ENCODE data around the gene CFAP157. TPM values are rescaled to one million over a fixed set of nuclear protein-coding genes. Genes with fewer than 3 reads are reported as not detected.

CFAP157 gene
- total and polyA plus RNA-seq, 12 donors: 0.11 to 0.94 (median 0.29) TPM; not detected in 5

DNA sequence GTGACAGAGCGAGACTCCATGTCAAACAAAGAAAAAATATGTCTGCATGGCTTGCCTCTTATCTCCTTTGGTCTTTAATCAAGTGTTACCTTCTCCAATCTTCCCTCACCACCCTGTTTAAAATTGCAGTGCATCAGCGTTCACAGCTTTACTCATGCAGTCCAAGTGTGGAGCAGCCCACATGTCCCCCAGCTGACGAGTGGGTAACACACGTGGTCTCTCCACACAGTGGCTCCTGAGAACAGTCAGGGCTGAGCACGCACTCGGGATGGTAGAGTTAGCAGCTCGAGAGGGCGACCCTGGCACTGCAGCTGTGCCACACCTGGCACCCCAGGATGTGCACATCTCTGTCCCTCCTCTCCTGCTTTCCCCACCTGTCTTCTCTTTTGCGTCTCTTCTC lies 25.9 kb upstream of the CFAP157 start:
- H3K9me3 ChIP-seq (replicated peaks in 1 of 3): no peaks in the 10 kb centered on the region
- no peak overlapping the region for H3K4me3 ChIP-seq
- WGBS, 4 donors: 90 to 95% (median 94%) methylated on average over 9 of the region's 9 CpGs
- DNase-seq: no peak
- no peak overlapping the region for H3K27ac ChIP-seq
- peaks cover 0 to 72% of the 10 kb centered on the region in 2 donors for H3K36me3 ChIP-seq (replicated peaks in 1 of 2)
- no peak for TF ChIP-seq POLR2A (IDR thresholded peaks at IDR 0.05)
- TF ChIP-seq, protein P1, sequence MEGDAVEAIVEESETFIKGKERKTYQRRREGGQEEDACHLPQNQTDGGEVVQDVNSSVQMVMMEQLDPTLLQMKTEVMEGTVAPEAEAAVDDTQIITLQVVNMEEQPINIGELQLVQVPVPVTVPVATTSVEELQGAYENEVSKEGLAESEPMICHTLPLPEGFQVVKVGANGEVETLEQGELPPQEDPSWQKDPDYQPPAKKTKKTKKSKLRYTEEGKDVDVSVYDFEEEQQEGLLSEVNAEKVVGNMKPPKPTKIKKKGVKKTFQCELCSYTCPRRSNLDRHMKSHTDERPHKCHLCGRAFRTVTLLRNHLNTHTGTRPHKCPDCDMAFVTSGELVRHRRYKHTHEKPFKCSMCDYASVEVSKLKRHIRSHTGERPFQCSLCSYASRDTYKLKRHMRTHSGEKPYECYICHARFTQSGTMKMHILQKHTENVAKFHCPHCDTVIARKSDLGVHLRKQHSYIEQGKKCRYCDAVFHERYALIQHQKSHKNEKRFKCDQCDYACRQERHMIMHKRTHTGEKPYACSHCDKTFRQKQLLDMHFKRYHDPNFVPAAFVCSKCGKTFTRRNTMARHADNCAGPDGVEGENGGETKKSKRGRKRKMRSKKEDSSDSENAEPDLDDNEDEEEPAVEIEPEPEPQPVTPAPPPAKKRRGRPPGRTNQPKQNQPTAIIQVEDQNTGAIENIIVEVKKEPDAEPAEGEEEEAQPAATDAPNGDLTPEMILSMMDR (IDR thresholded peaks at IDR 0.05): no peak
- H3K27me3 ChIP-seq: no peaks in the 10 kb centered on the region
- intact Hi-C loops (cut with DNase I): no loop called here
- peaks cover 7 to 13% of the 10 kb centered on the region in 2 donors for H3K4me1 ChIP-seq (replicated peaks in 1 of 2)

DNA sequence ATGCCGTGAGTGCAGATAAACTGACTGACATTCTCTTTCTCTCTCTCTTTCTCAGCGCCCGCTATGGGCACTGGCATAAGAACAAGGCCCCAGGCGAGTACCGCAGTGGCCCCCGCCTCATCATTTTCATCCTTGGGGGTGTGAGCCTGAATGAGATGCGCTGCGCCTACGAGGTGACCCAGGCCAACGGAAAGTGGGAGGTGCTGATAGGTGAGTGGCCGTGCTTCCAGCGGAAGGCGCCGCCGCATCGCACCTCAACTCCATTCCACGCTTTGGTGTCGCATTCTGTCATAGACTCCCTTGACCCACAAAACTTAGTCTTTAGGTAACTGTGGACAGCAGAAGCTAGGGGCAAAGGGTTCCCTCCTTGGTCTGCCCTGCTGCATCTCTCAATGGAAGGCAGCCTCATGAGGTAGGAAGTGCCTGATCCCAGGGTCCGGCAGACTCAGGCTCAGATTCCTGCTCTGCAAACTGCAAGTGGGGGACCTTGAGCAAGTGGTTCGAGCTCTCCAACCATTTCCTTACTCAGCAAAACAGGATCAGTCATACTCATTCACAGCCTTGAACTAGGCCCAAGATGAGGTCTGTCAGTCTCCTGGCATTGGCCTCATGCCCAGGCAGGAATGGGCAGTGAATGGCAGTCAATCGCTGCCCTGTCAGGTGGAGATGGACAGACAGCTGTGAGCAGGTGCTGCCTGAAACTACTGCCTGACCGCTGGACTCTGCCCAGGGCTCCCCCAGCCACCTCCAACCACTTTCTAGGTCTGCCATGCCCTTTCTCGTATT lies 24.2 kb upstream of the CFAP157 start:
- no peaks in the 10 kb centered on the region for H3K27me3 ChIP-seq
- H3K36me3 ChIP-seq (replicated peaks in 1 of 2): peaks cover 0 to 72% of the 10 kb centered on the region in 2 donors
- H3K4me1 ChIP-seq (replicated peaks in 1 of 2): peaks cover 7 to 13% of the 10 kb centered on the region in 2 donors
- H3K27ac ChIP-seq: no peak overlapping the region
- intact Hi-C loops (cut with DNase I): no loop called here
- 82 to 86% (median 84%) methylated on average over 22 to 23 of the region's 23 CpGs for WGBS, 4 donors
- peak in 6 of 7 donors; percentile 46 to 65 (median 61) for DNase-seq
- no peaks in the 10 kb centered on the region for H3K9me3 ChIP-seq (replicated peaks in 1 of 3)
- no peak overlapping the region for H3K4me3 ChIP-seq
- TF ChIP-seq POLR2A (IDR thresholded peaks at IDR 0.05): no peak
- TF ChIP-seq, protein P1 (IDR thresholded peaks at IDR 0.05): no peak

DNA sequence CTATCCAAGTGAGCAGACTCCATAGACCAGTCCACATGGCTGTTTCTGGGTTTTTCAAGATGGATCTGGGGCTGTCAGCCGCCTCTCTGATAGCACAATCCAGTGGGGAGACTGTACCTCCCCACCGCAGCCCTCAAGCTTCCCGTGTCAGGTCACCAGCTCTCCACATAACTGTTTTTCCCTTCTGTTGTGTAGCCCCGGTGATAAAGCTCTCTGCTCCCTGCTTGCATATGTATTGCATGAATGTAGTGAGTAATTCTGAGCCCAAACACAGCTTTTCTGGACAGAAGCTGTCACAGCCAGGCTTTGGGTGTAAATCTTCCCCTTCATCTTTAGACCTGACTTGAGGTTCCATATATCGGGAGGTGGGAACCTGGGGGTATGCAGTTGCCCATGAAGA lies 23.1 kb upstream of the CFAP157 start:
- no peak for DNase-seq
- intact Hi-C loops (cut with DNase I): no loop called here
- Histone ChIP-seq H3K9me3 (replicated peaks in 1 of 3) (no peaks in the 10 kb centered on the region), H3K4me3 (no peak overlapping the region), H3K36me3 (replicated peaks in 1 of 2) (peaks cover 0 to 67% of the 10 kb centered on the region in 2 donors), H3K27me3 (no peaks in the 10 kb centered on the region), H3K27ac (no peak overlapping the region), H3K4me1 (replicated peaks in 1 of 2) (peaks cover 7 to 13% of the 10 kb centered on the region in 2 donors)
- no peak for TF ChIP-seq POLR2A (IDR thresholded peaks at IDR 0.05)
- TF ChIP-seq, protein P1 (IDR thresholded peaks at IDR 0.05): no peak
- 88 to 95% (median 92%) methylated on average over 5 of the region's 5 CpGs for WGBS, 4 donors

DNA sequence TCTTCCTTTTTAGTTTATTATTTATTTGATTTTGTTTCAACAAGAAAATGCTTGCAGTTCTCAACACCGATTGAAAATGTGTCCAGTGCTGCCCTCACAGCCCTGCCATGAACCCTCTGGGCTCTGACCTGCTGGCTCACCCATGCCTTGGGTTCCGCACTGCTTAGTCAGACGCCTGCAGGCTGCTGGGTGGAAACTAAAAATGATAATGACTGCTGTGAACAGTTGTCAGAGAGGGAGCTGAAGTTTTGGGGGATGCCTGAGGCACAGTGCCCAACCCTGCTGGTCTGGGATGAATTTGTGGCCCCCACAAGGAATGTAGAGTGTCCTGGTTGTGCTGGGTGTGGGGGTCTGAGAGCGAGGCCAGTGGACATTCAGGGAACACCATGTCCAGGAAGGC lies 22.2 kb upstream of the CFAP157 start:
- no peaks in the 10 kb centered on the region for H3K27me3 ChIP-seq
- no peak overlapping the region for H3K27ac ChIP-seq
- 79 to 91% (median 83%) methylated on average over 4 of the region's 4 CpGs for WGBS, 4 donors
- H3K4me1 ChIP-seq (replicated peaks in 1 of 2): peaks cover 7 to 13% of the 10 kb centered on the region in 2 donors
- peaks cover 0 to 66% of the 10 kb centered on the region in 2 donors for H3K36me3 ChIP-seq (replicated peaks in 1 of 2)
- intact Hi-C loops (cut with DNase I): no loop called here
- no peak for DNase-seq
- no peak overlapping the region for H3K4me3 ChIP-seq
- no peak for TF ChIP-seq POLR2A (IDR thresholded peaks at IDR 0.05)
- TF ChIP-seq, protein P1 (IDR thresholded peaks at IDR 0.05): no peak
- H3K9me3 ChIP-seq (replicated peaks in 1 of 3): no peaks in the 10 kb centered on the region
